GM18502 (cell line): ENCODE measurements around the gene DMBX1.

Experiments used
- ATAC-seq: cut with Tn5 transposase; IDR thresholded peaks from one replicate; pipeline ENCODE4 v1.9.1; 2021; ENCODE audit warnings: mild to moderate bottlenecking; ENCODE audit not compliant: unreplicated experiment, poor library complexity

Gene DMBX1

DNA sequence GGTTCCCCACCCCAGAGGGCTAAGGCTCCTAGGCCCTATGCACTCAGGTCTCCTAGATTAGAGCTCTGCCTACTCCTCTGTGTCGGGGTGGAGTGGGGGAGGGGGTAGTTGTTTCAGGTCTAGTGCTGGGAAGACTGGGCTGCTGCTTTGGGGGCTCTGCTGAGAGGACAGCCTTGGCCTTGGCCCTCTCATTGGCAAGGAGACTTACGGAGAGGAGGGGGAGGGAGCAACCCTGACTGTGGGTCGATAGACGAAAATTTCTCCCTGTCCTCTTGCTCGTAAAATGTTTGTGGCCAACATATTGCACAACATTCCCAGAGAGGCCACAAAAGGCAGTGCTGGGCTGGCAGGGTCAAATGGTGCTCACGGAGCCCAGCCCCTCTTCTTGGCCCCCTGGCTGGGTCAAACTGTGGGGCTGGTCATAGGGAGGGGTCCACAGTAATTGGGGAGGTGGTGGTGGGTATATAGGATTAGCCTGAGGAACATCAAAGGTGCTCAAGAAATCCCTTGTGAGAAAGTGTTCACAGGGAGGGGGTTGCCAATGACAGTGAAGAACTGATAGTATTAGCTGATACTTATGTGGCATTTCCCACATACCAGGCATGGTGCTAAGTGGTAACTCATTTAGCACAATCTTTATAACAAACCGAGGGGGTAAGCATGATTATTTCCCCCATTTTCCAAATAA is 8.5 kb upstream of the DMBX1 start:
- ATAC-seq = no peak

- no peak for ATAC-seq
Measured at GRCh38 chr1:46481961-46482360, 7.7 kb upstream of the DMBX1 start.

DNA sequence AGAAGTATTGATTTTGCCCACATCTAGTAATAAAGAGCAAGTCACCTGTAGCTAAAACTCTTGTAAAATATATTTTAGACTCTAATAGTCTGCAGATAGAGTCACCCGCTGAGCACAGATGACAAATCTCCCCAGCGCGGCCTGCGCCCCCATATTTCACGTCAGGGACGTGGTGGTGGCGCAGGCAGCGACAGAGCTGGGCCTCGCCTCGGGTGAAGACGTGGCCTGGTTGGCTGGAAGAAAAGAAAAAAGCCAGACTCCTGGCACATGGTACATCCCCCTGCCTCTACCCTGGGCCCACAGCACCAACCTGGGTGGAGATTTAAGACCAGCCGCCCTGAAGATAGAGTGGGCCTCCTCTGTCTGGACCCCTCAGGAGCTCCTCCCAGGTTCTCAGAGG is 6.0 kb upstream of the DMBX1 start:
- no peak for ATAC-seq

- no peak for ATAC-seq
Measured at GRCh38 chr1:46484783-46485490, 4.7 kb upstream of the DMBX1 start.

GRCh38 chr1:46485564-46486431 is 3.8 kb upstream of the DMBX1 start:
- ATAC-seq = no peak

DNA sequence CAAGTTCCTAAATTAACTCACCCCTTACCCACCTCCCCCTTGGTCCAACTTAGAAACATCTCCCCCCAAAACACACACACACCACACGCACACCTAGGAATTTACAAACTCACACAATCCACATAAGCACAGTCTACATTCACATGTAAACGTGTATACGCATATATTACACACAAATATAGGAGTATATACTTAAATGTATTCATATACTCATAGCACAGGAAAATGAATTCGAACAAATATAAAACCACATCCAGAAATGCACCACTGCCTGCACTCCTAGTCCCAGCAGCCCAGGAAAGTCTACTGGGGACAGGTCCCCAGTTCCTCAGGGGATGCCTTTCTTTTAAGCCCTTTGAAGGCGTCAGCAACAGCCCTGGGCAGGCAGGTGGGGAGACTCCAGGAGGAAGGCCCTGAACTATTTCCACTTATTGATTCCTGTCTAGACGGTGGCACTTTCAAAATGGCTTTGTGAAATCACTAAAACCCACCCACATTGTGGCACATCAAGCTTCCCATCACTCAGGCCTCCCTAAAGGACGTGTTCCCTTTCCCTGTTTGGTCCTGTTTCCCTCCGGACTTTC is 3.1 kb upstream of the DMBX1 start:
- no peak for ATAC-seq

DNA sequence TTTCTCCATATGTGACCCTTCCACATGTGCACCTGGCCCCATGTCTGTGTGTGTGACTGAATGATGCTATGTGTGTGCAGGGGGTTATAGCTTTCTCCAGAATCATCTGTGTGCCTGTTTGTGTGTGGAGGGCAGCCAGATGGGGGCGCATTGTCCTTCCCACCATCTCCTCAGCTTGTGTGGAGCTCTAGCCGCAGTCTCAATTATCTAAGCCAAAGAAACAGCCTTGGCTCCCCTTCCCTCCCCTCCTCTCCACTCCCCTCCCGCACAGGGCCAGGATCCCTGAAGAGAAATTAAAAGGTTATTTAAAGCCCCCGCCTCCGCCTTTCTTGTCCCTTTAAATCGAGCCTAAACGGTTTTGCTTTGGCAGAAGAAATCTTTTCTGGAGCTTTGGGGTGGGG is 1.8 kb upstream of the DMBX1 start:
- ATAC-seq = no peak

DNA sequence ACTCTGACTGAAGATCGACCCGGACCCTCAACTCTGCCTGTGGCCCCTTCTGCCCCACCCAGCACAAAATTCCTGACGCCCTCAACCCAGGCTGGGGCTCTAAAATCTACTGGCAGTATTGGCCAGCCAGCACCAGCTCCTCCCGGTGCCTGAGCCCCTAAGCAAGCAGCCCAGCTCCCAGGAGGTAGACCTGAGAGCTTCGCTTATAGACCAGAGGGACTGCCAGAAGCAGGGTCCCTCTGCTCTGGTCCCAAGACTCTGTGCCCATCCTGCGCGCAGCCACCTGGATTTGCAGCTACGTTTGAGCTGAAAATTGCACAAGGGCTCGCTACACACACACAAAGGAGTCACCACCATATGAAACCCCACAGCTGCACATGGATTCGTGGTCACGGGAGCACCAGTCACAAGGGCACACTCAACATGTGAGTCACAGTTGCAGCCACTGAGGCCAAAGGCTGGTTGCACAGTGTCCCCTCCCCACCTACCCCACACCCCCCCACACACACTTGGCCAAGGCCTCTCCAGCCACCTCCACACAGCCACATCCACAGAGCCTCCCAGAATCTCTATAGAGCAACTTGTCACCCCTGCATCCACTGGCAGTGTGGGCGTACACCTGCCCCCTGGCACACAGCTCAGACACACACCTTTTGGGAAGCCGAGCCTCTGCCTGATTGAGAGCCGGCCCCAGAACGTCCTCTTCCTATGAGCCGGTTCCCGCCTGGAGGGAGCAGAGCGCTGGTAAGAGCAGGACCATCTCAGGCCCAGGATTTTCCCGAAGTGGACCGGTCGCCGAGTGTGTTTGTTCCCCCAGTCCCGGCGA is 1.1 kb upstream of the DMBX1 start:
- no peak for ATAC-seq

GRCh38 chr1:46489169-46489637 is 433 bp upstream of the DMBX1 start:
- ATAC-seq = no peak

GRCh38 chr1:46490406-46490655 is 695 bp downstream of the DMBX1 start:
- ATAC-seq = no peak

DNA sequence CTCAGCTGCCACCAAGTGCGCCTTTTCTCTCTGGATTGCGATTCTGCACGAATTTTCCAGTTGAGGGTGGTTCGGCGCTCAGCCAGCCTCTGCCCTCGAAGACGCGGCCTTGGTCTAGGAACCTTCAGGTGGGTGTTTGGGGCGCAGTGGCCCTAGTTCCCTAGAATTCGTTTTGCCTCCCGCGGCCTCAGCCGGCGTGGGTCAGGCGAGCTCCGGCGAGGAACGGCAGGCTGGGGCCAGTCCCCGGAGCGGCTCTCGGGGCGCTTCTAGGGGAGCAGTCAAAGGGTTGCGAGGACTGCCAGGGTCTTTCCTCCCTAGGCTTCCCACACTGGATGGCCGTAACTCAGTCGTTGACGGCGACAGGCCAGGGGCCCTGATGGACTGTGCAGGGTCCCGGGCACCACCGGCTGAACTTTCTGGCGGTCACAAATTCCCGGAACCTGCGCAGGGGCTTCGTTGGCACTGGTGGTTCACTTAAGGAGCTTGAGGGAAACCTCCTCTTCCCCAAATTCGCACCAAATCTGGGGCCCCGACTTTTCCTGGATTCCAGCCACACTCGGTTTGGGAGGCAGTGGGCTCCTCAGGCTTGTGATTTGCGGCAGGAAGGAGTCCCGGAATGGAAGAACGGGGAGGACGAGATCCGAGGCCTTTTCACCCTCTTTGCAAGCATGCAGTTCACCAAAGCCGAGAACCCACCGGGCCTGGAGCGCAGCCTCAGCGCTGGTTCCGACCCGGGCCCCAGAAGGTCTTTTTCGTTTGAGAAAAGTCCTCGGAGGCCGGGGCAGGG is 1.2 kb downstream of the DMBX1 start:
- no peak for ATAC-seq

GRCh38 chr1:46491443-46492268 is 2.0 kb downstream of the DMBX1 start:
- ATAC-seq = no peak

DNA sequence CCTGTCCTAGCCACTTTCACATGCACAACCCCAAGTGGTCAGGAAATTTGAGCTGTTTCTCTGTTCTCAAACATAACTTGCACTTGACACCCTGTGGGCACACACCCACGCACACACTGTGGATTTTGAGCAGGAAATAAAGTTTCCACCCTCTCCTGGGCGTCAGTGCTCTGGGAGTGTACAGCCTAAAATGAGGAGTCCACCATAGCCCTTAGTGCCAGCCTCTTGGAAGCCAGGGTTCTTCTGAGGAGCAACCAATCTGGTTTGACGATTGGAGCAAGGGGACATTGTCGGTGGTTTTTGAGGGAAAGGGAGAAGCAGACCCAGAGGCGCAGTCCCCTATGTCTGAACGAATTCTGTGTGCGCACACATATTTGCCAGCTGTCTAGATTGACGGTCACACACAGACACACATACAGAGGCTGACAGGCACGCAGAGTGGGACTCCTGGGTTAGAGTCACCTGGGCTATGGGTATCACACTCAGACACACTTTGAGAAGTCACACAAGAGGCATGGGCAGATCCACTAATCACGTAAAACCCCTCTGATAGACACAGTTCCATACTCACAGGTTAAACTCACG is 2.7 kb downstream of the DMBX1 start:
- ATAC-seq = no peak

- no peak for ATAC-seq
Measured at GRCh38 chr1:46492871-46493270, 3.2 kb downstream of the DMBX1 start.

DNA sequence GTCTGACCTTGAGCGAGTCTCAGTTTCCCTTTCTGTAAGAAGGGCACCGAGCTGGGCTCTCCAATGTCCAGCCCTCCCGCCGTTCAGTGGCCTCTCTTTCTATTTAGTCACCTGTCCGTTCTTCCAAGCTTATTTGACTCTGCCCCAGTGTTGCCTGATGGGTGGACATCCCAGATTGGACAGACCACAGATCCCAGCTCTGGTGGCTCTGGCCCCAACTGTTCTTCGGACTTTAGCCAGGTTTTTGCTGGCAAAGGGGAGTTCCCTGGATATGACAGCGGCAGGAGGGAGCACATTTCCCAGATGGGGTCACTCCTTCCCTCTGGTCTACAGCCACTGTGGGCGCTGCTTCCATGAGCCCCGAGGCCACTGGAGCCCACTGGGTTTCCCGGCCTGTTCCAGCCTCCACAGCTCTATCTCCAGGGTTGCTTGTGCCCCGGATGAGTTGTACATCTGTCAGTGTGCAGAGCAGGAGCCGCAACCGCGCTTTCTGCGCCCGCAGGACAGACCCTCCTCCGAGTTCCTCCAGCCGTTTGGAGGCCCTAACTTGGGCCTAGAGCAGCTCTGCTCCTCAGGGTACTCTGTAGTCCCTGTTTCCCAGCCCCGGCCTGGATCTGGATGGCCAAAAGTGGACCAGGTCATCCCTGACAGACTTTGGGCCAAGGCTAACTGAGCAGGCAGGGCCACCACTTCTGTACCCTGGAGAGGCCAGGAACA is 3.8 kb downstream of the DMBX1 start:
- ATAC-seq = no peak

DNA sequence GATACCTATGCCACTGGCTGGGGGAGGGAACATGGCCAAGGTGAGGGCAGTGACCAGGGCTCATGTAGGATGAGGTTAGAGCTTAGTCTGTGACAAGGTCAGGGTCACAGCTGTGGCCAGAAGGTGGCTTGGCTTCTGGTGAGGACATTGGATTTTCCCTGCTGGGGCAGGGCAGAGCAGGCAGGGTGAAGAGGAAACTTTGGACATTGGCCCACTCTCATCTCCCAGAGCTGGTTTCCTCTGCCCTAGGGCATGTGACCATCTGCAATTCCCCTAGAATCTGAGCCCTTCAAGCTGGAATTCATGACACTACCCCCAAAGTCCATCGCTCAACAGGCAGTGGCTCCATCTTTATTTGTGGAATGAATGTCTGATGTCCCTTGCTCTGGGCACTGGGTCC is 5.3 kb downstream of the DMBX1 start:
- ATAC-seq = no peak

DNA sequence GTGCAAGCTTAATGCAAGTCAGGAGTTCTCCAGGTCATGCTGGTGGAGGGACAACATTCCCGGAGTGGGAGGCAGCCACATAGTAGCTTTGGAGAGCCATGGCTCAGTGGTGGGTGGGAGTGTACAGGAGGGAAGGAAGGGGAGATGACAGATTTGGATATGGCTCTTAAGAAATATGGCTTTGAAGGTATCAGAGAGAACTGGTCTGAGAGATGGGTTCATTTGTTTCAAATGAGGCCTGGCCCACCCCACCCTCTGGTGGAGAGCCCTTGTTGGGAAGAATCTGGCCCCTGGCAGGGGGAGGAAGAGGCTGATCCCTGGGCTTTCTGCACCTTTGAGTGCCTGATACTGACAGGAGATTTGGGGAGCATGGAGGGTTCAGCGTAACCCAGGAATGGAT is 6.1 kb downstream of the DMBX1 start:
- ATAC-seq = no peak

- ATAC-seq = no peak
Measured at GRCh38 chr1:46496505-46496904, 6.9 kb downstream of the DMBX1 start.
